HepG2 (cell line): ENCODE measurements around the gene KIF7. TPM values are rescaled to one million over a fixed set of nuclear protein-coding genes. Genes with fewer than 3 reads are reported as not detected.

Experiments
- AHR ChIP-seq: IDR thresholded peaks from 2 replicates; pipeline ENCODE4 v1.6.1; 2018; ENCODE audit warnings: missing genetic modification reagents, missing compliant biosample characterization
- ATAD3A ChIP-seq: sonication (generic); formaldehyde crosslinking; IDR thresholded peaks from 2 replicates; pipeline ENCODE4 v1.4.0; 2020; ENCODE audit warnings: missing genetic modification reagents
- DPF2 ChIP-seq: sonication (generic); formaldehyde crosslinking; IDR thresholded peaks from 2 replicates; pipeline ENCODE4 v1.4.0; 2020; ENCODE audit warnings: mild to moderate bottlenecking, low read depth, missing genetic modification reagents, borderline replicate concordance
- FOXJ3 ChIP-seq: sonication (generic); formaldehyde crosslinking; IDR thresholded peaks from 2 replicates; pipeline ENCODE4 v1.4.0; 2020; ENCODE audit warnings: missing genetic modification reagents, mild to moderate bottlenecking, borderline replicate concordance
- HCFC1 ChIP-seq: fragments of 150-350 bp; IDR thresholded peaks from 2 replicates; pipeline ENCODE4 v1.6.1; 2014; ENCODE audit warnings: low read depth, low read length
- RBAK ChIP-seq: sonication (generic); formaldehyde crosslinking; IDR thresholded peaks from 2 replicates; pipeline ENCODE4 v1.5.1; 2020; ENCODE audit warnings: mild to moderate bottlenecking, missing genetic modification reagents
- SP5 ChIP-seq: IDR thresholded peaks from 2 replicates; pipeline ENCODE4 v1.6.1; 2016; ENCODE audit warnings: low read depth, borderline replicate concordance
- TCF12 ChIP-seq, 2 experiments: fragments of 450-650 bp in 1 of 2; sonication (generic) in 1 of 2; formaldehyde crosslinking in 1 of 2; IDR thresholded peaks; 2 replicates each; pipeline versions ENCODE4 v1.6.1 to v1.8.0; 2017 to 2022; ENCODE audit warnings: antibody characterized with exemption in 1 of 2, mild to moderate bottlenecking in 1 of 2, missing genetic modification reagents in 1 of 2, moderate library complexity in 1 of 2
- TP53 ChIP-seq: sonication (generic); formaldehyde crosslinking; conservative IDR thresholded peaks from 2 replicates; pipeline ENCODE4 v1.4.0; 2020; ENCODE audit warnings: missing genetic modification reagents
- ZBTB20 ChIP-seq: sonication (generic); formaldehyde crosslinking; IDR thresholded peaks from 2 replicates; pipeline ENCODE4 v1.8.1; 2023; ENCODE audit warnings: missing genetic modification reagents, low read depth, mild to moderate bottlenecking, borderline replicate concordance
- ZNF331 ChIP-seq: sonication (generic); formaldehyde crosslinking; IDR thresholded peaks from 2 replicates; pipeline ENCODE4 v1.4.0; 2020; ENCODE audit warnings: missing genetic modification reagents
- ZNF337 ChIP-seq: sonication (generic); formaldehyde crosslinking; IDR thresholded peaks from 2 replicates; pipeline ENCODE4 v1.5.1; 2020; ENCODE audit warnings: missing genetic modification reagents, low read depth, mild to moderate bottlenecking, borderline replicate concordance
- ZNF44 ChIP-seq: sonication (generic); formaldehyde crosslinking; IDR thresholded peaks from 2 replicates; pipeline ENCODE4 v1.5.1; 2020; ENCODE audit warnings: mild to moderate bottlenecking, missing genetic modification reagents
- ZNF468 ChIP-seq: sonication (generic); formaldehyde crosslinking; IDR thresholded peaks from 2 replicates; pipeline ENCODE4 v1.8.0; 2022; ENCODE audit warnings: mild to moderate bottlenecking, moderate library complexity, missing genetic modification reagents
- ZNF562 ChIP-seq: sonication (generic); formaldehyde crosslinking; IDR thresholded peaks from 2 replicates; pipeline ENCODE4 v1.8.0; 2022; ENCODE audit warnings: missing genetic modification reagents, borderline replicate concordance
- polyA plus RNA-seq, 8 experiments: library from polyadenylated mRNA; depleted of rRNA in 3 of 8; stranded (reverse) in 7 of 8; unstranded in 1 of 8; fragments of >200 nt; fragmentation: Illumina TruSeq in 4 of 8; extraction: Trizol in 4 of 8; gene quantifications; 2 replicates each; pipeline versions ENCODE4 v1.2.1 to v1.2.3, GENCODE V29; 2011 to 2016; ENCODE audit warnings: low read depth in 4 of 8, missing spikeins in 1 of 8, mixed read lengths in 1 of 8; ENCODE audit not compliant: insufficient read depth in 1 of 8
- total RNA-seq, 5 experiments: library from RNA; depleted of rRNA; stranded (reverse); fragments of >200 nt; fragmentation: Illumina TruSeq; extraction: Trizol; gene quantifications; 2 replicates each; pipeline ENCODE4 v1.2.3, GENCODE V29; 2016; ENCODE audit warnings: low read depth in 1 of 5
- TF ChIP-seq, protein P1 (sequence below): sonication (generic); formaldehyde crosslinking; IDR thresholded peaks from 2 replicates; pipeline ENCODE4 v1.4.0; 2020; ENCODE audit warnings: missing genetic modification reagents; ENCODE audit errors: not compliant biosample characterization
- TF ChIP-seq, protein P2 (sequence below): sonication (generic); formaldehyde crosslinking; conservative IDR thresholded peaks from 2 replicates; pipeline ENCODE4 v1.8.0; 2022; ENCODE audit warnings: mild to moderate bottlenecking, moderate library complexity, missing genetic modification reagents
- TF ChIP-seq, protein P3 (sequence below): sonication (generic); formaldehyde crosslinking; IDR thresholded peaks from 2 replicates; pipeline ENCODE4 v1.9.0; 2021; ENCODE audit warnings: missing genetic modification reagents, borderline replicate concordance
- TF ChIP-seq, protein P4 (sequence below): sonication (generic); formaldehyde crosslinking; IDR thresholded peaks from 2 replicates; pipeline ENCODE4 v1.4.0; 2020; ENCODE audit warnings: missing genetic modification reagents
- TF ChIP-seq, protein P5 (sequence below): sonication (generic); formaldehyde crosslinking; IDR thresholded peaks from 2 replicates; pipeline ENCODE4 v1.4.0; 2020; ENCODE audit warnings: mild to moderate bottlenecking, missing genetic modification reagents

The KIF7 gene
- total and polyA plus RNA-seq, 2 of the 13 experiments (the other 11 are each of a cell fraction or from before 2014, with no cell fraction given), result 1.5 to 6.2 TPM

DNA sequence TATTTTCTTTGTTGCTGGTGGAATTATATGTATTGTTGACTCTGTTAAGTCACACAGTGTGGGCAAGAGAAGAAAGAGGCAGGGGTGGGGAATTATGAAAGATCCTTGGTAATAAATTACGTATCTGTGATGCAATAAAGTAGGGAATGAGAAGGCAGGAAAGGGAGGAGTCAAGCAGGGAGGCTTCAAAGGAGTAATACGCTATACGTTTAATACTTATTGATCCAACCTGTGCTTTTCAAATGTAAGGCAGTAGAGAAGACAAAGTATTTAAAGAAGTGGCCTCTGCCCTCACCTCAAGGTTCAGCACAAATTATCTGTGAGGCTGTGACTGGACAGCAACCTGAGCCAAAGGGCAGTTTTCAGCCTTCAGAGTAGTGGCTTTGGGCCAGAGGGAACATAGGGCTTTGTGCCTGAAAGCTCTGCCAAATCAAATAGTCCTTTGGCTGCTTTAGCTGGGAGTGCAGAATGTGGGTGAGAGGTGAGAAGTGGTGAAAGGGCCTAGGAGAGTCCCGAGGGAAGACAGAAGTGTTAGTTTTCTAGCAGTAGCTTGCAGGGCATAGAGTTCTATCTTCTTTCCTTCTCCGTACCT, 25.1 kb upstream of the KIF7 start (continued):
- no peak for TF ChIP-seq ZNF44 (CRISPR knock-in tag)
- TF ChIP-seq HCFC1, result no peak
- TF ChIP-seq, protein P1, sequence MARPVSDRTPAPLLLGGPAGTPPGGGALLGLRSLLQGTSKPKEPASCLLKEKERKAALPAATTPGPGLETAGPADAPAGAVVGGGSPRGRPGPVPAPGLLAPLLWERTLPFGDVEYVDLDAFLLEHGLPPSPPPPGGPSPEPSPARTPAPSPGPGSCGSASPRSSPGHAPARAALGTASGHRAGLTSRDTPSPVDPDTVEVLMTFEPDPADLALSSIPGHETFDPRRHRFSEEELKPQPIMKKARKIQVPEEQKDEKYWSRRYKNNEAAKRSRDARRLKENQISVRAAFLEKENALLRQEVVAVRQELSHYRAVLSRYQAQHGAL (CRISPR knock-in tag), result no peak
- TF ChIP-seq ZNF562, result no peak
- TF ChIP-seq TCF12 (IDR thresholded peaks at IDR 0.05), result no peak
- TF ChIP-seq TCF12 (CRISPR knock-in tag; IDR thresholded peaks at IDR 0.05), result no peak
- TF ChIP-seq TP53 (CRISPR knock-in tag), result no peak
- 0 out of 2 replicates have a peak, but pooled peaks have one; percentile 40 for TF ChIP-seq DPF2 (CRISPR knock-in tag)
- TF ChIP-seq, protein P2, sequence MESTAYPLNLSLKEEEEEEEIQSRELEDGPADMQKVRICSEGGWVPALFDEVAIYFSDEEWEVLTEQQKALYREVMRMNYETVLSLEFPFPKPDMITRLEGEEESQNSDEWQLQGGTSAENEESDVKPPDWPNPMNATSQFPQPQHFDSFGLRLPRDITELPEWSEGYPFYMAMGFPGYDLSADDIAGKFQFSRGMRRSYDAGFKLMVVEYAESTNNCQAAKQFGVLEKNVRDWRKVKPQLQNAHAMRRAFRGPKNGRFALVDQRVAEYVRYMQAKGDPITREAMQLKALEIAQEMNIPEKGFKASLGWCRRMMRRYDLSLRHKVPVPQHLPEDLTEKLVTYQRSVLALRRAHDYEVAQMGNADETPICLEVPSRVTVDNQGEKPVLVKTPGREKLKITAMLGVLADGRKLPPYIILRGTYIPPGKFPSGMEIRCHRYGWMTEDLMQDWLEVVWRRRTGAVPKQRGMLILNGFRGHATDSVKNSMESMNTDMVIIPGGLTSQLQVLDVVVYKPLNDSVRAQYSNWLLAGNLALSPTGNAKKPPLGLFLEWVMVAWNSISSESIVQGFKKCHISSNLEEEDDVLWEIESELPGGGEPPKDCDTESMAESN (CRISPR knock-in tag), result no peak
- TF ChIP-seq RBAK, result no peak
- TF ChIP-seq ZNF468 (CRISPR knock-in tag), result no peak
- TF ChIP-seq, protein P3, sequence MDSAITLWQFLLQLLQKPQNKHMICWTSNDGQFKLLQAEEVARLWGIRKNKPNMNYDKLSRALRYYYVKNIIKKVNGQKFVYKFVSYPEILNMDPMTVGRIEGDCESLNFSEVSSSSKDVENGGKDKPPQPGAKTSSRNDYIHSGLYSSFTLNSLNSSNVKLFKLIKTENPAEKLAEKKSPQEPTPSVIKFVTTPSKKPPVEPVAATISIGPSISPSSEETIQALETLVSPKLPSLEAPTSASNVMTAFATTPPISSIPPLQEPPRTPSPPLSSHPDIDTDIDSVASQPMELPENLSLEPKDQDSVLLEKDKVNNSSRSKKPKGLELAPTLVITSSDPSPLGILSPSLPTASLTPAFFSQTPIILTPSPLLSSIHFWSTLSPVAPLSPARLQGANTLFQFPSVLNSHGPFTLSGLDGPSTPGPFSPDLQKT (CRISPR knock-in tag), result no peak
- no peak for TF ChIP-seq FOXJ3 (CRISPR knock-in tag)
- no peak for TF ChIP-seq ZNF337 (CRISPR knock-in tag)
- TF ChIP-seq AHR, result no peak
- TF ChIP-seq SP5, result peak; percentile 27; the same call in 1 of the 2 replicates
- TF ChIP-seq ZNF331 (CRISPR knock-in tag), result peak; percentile 51; the same call in 1 of the 2 replicates
- TF ChIP-seq, protein P4, sequence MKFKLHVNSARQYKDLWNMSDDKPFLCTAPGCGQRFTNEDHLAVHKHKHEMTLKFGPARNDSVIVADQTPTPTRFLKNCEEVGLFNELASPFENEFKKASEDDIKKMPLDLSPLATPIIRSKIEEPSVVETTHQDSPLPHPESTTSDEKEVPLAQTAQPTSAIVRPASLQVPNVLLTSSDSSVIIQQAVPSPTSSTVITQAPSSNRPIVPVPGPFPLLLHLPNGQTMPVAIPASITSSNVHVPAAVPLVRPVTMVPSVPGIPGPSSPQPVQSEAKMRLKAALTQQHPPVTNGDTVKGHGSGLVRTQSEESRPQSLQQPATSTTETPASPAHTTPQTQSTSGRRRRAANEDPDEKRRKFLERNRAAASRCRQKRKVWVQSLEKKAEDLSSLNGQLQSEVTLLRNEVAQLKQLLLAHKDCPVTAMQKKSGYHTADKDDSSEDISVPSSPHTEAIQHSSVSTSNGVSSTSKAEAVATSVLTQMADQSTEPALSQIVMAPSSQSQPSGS, result peak; percentile 14; the same call in 1 of the 2 replicates
- TF ChIP-seq, protein P5, sequence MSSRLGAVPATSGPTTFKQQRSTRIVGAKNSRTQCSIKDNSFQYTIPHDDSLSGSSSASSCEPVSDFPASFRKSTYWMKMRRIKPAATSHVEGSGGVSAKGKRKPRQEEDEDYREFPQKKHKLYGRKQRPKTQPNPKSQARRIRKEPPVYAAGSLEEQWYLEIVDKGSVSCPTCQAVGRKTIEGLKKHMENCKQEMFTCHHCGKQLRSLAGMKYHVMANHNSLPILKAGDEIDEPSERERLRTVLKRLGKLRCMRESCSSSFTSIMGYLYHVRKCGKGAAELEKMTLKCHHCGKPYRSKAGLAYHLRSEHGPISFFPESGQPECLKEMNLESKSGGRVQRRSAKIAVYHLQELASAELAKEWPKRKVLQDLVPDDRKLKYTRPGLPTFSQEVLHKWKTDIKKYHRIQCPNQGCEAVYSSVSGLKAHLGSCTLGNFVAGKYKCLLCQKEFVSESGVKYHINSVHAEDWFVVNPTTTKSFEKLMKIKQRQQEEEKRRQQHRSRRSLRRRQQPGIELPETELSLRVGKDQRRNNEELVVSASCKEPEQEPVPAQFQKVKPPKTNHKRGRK, result no peak
- peak; percentile 94; the same call in 1 of the 2 replicates for TF ChIP-seq ZBTB20 (CRISPR knock-in tag)
- TF ChIP-seq ATAD3A, result no peak
